A549 (cell line): ENCODE results near the gene REN.

ENCODE experiments used
- CTCF ChIP-seq: fragments of >200 bp; sonication (Bioruptor Twin); formaldehyde crosslinking; IDR thresholded peaks from 3 replicates; pipeline ENCODE4 v1.5.1; 2016
- GATA3 ChIP-seq: IDR thresholded peaks from 2 replicates; pipeline ENCODE4 v1.6.1; 2012; ENCODE audit warnings: borderline replicate concordance
- JUN ChIP-seq, 2 experiments: fragments of >200 bp; sonication (Bioruptor Twin); formaldehyde crosslinking; IDR thresholded peaks; 2 replicates in 1 of 2; 3 replicates in 1 of 2; pipeline ENCODE4 v1.6.1; 2016 to 2017
- MYC ChIP-seq: IDR thresholded peaks from 2 replicates; pipeline ENCODE4 v1.6.1; 2012; ENCODE audit warnings: mild to moderate bottlenecking, inconsistent platforms, low read length, improper control_type of control experiment, borderline replicate concordance
- POLR2A ChIP-seq: IDR thresholded peaks from 2 replicates; pipeline ENCODE4 v1.6.1; 2012; ENCODE audit warnings: mild to moderate bottlenecking, low read length
- POLR2AphosphoS2 ChIP-seq: conservative IDR thresholded peaks from 2 replicates; pipeline ENCODE4 v1.6.1; 2012; ENCODE audit warnings: low read length, improper control_type of control experiment, inconsistent platforms

GRCh38 chr1:204196068-204196795, 30.1 kb upstream of the REN start, which contains the start of gene KISS1:
- TF ChIP-seq GATA3 (no peak), MYC (no peak), POLR2A (no peak), CTCF (no peak), POLR2AphosphoS2 (no peak), JUN (IDR thresholded peaks at IDR 0.05) (no peak)
